DMS53 treated with DMSO at 0.1 percent for 48 hours (cell line): ENCODE results near the gene HIVEP3.
A peak's percentile ranks its signal among the peaks of the same experiment; 100 is the strongest.

ENCODE experiments used
- DNase-seq: peaks from one replicate; lab custom pipeline; 2025; ENCODE audit not compliant: unreplicated experiment; lab: John Stamatoyannopoulos, UW

Gene HIVEP3

GRCh38 chr1:41507836-41508235 is 410.9 kb downstream of the HIVEP3 start:
- DNase-seq: no peak

- DNase-seq: no peak
Observed at GRCh38 chr1:41507110-41507720, 411.5 kb downstream of the HIVEP3 start.

DNA sequence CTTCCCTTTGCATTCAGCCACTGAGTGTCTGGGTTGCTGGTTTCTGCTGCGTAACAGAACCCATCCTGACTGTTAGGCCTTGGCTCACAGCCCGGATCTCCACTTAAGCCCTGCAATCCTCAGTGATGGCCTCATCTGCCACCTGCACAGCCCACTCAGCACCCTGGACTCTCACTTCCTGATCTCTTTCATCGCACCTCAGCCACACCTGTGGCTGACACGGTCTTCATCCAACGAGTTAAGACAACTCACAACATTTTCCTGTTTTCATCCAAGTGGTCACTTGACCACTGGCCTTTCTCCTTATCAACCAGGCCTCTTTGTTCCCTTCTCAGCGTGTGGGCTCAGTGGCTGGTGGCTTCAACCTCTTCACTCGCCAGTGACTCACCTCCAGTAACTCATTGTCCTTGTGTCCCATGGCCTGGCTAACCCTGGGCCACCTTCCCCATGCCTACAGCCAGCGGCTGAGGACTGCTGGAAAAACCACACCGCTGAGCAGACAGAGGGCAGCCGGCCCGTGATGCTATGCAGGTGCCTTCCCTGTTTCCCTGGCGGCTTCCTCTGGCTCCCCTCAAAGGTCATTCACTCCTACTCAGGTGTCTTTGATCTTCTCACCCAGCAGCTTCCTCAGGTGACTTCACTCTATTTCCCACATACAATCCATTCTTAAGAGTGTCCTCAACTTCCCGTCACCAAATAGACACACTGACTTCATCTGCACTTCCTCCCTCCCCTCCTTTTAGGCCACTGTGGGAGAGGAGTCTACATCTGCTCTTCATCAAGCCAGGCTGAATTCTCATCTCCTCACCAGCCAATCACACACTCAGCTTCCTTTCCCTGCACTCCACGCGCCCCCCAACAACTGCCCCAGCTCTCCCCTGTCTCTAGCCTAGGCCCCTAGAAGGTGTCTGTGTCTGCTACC is 414.3 kb downstream of the HIVEP3 start:
- peak; percentile 90 for DNase-seq

DNA sequence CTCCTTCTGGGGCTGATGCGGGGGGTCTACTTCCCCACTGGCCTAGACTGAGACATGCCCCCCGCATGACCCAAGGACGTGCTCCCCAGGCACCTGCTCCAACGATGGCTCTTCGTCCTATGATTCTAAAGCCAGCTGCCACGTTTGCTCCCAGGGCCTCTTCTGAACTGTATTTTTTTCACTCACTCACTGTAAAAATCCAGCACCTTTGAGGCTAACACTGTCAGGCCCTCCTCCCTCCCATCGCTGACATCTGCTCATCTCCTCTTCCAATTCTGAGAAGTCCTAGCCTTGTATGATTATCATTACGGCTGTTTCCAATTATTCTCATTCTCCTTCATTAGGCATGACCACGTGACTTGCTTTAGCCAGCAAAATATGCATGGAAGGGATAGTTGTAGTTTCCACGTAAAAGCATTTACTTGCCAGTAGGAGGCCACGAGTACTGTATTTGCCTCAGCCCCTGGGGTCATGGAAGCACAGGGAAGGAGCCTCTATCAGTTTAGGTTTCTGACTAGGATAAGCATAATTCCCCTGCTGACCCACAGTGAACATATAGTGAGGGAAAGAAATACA is 415.1 kb downstream of the HIVEP3 start:
- DNase-seq: no peak

- no peak for DNase-seq
Observed at GRCh38 chr1:41502912-41503311, 415.8 kb downstream of the HIVEP3 start.

DNA sequence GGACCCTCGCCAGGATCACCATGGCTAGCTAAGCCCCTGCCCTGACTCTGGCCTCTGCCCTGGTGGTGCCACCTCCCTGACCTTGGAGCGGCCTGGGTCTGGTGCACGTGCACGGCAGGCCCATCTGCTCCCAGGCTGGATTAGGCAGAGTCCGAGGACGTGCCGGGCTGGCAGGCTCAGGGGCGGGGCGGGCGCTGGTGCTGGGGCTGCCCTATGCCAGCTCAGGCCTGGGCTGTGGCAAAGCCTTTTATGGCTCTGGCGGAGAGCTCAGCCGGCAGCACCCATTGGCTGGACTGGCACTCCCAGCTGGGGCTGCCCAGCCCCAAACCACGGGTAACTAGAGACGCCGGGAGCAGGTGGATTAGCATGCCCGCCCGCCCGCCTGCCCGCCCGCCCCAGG is 417.1 kb downstream of the HIVEP3 start:
- no peak for DNase-seq

GRCh38 chr1:41500781-41501518 is 417.8 kb downstream of the HIVEP3 start:
- no peak for DNase-seq

- DNase-seq: peak; percentile 92
Observed at GRCh38 chr1:41500378-41500777, 418.3 kb downstream of the HIVEP3 start.

DNA sequence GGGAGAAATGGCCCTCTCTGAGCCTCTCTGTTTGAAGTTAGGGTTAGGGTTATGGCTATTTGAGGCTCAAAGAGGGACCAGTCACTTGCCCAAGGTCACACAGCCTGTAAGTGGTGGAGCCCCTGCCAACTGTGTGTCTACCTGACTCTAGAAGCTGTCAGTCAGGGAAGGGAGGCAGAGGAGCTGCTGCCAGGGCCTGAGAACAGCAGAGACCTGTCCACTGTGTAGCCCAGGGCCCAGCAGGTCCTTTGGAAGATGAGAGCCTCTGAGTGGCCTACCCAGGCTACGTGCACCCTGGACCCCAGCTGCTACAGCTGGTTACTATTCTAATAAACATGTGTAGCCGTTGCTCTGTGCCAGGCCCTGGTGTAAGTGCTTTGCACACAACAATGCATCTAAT is 419.1 kb downstream of the HIVEP3 start:
- no peak for DNase-seq

- DNase-seq: no peak
Observed at GRCh38 chr1:41498804-41499203, 419.9 kb downstream of the HIVEP3 start.

DNA sequence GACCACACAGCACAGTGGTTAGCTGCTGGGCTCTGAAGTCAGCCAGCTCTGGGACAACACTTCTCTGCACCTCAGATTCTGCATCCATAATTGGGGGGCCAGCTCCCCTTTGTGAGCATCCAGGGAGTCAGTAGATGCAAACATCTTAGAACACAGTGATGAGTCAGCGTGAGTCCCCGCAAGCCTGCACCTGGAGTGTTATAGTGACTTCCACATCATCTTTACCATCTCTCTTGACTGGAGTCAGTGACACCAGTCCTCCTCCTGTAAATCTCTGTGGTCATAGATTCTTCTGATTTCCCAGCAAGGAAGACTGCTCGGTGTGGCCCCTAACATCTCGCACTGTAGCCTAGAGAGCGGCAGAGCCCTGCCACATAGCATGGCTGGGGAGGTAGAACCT is 420.3 kb downstream of the HIVEP3 start:
- no peak for DNase-seq

DNA sequence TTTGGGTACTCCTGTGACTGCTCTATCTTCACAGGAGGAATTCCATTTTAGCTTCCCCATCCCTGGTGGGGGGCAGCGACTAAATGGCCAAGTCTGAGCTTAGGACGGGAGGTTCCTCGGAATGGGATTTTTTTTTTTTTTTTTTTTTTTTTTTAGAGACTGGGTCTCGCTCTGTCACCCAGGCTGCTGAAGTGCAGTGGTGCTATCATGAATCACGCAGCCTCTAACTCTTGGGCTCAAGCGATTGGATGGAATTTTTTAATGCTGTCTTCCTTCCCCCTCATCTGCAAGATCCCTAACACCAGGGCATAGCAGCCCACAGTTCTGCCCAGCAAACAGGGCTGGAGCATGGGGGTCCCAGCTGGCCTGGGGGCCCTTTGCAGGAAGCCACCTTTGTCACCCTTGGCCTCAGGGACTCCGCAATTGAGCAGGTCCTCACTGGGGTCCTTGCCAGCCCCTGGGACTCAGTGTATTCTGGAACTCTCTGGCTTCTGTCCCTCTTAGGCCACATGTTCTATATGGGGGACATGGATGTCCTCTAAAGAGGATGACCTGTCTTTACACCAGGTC is 421.2 kb downstream of the HIVEP3 start:
- DNase-seq: no peak

DNA sequence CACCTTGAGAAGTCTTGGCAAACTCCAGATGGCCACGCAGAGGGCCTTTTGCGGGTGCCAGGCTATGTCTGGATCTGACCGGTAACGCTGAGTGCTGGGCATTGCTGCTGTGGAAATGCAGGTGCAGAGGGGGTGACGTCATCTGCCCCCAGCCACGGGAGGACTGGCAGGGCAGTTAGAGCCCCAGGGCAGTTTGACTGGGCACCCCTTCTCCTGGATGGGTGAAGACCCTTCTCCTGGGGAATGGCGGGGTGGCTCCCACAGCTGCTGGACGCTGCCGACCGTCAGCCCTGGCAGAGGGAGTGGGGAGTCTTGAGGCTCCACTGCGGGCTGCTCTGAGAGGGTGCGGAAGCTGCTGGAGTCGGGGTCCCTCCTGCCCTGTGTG is 421.7 kb downstream of the HIVEP3 start:
- DNase-seq: peak; percentile 23

- peak; percentile 43 for DNase-seq
Observed at GRCh38 chr1:41496080-41497055, 422.4 kb downstream of the HIVEP3 start.

DNA sequence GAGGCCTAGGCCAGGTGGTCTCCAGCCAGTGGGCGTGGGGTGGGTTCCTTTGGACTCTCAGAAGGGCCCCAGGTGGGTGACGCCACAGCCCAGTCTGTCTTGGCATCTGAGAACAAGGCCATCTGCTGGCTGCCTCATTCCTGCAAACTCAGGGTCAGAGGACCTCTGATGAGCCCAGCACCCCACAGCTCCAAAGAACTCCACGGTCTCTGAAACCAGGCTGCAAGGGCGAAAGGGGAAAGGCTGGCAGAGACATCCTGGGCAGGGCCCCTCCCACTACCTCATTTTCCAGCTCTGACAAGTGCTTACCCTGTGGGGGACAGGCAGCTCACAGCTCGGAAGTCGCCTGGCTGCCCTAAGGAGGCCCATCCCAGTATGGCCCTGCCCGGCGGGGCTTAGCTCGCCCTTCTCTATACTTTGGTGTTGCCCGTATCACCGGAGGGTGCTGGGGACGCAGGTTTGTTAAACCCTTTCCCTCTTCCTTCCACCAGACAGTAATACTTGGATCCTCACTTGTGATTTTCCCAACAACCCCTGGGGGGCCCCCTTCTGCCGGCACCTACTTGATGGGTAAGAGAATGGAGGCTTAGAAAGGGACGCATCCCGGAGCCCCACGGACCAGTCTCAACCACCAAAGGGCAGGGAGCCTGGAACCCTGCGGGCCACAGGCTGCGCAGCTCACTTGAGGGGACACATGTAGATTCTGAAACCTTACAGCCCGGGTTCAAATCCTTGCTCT is 423.3 kb downstream of the HIVEP3 start:
- peak; percentile 11 for DNase-seq

GRCh38 chr1:41494351-41495209 is 424.1 kb downstream of the HIVEP3 start:
- no peak for DNase-seq

- DNase-seq: no peak
Observed at GRCh38 chr1:41493626-41494350, 424.9 kb downstream of the HIVEP3 start.

DNA sequence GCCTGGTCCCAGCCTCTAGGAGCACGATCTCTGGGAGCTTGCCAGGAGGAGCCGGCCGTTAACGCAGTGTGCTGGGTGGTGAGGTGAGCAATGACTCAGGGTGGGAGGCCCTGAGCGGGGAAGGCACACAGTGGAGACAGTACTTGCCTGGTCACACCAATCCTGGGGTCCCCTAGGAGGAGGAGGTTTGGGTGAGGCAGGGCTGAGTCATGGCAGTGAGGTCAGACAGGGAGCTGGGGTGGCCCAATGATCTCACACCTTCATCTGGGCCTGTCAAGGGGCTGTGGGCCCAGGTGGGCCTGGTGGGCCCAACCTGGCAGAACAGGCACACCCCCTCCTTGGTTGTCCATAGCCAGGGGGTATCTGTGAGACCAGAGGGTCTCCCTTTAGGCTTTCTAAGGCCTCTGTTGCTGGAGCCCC is 425.6 kb downstream of the HIVEP3 start:
- DNase-seq: no peak
